Uterus (tissue), 4 donors: ENCODE results near the gene PYGL. TPM values are rescaled to one million over a fixed set of nuclear protein-coding genes. Genes with fewer than 3 reads are reported as not detected.

Experiments used
- DNase-seq, 2 donors: peaks; one replicate each; pipeline ENCODE4 v3.0.0-alpha.2; 2019 to 2020
- H3K27ac ChIP-seq, 2 donors: fragments of 200-600 bp; sonication (generic); 1 replicate in 1 of 2; 2 replicates in 1 of 2; pipeline ENCODE4 v1.5.1; 2016 to 2018
- H3K27me3 ChIP-seq, 2 donors: fragments of 200-600 bp; sonication (generic); one replicate each; pipeline ENCODE4 v1.5.1; 2018 to 2019; ENCODE audit warnings: control low read depth in 1 of 2
- H3K36me3 ChIP-seq, 2 donors: fragments of 200-600 bp; sonication (generic); one replicate each; pipeline ENCODE4 v1.5.1; 2019; ENCODE audit warnings: control low read depth in 1 of 2
- H3K4me1 ChIP-seq, 2 donors: fragments of 200-600 bp; sonication (generic); one replicate each; pipeline ENCODE4 v1.5.1; 2018 to 2019; ENCODE audit warnings: control low read depth in 1 of 2
- H3K4me3 ChIP-seq, 2 donors: fragments of 200-600 bp; sonication (generic); 1 replicate in 1 of 2; 2 replicates in 1 of 2; pipeline ENCODE4 v1.5.1; 2018 to 2019; ENCODE audit warnings: mild to moderate bottlenecking in 1 of 2
- H3K9me3 ChIP-seq, 2 donors: fragments of 200-600 bp; sonication (generic); one replicate each; pipeline ENCODE4 v1.5.1; 2019; ENCODE audit warnings: control low read depth in 1 of 2
- CTCF ChIP-seq, 4 experiments: fragments of 200-600 bp in 2 of 4; fragments of 450-650 bp in 2 of 4; sonication (generic) in 2 of 4; IDR thresholded peaks; one replicate each; pipeline ENCODE4 v1.5.1; 2016 to 2019; ENCODE audit warnings: antibody characterized with exemption in 4 of 4, mild to moderate bottlenecking in 2 of 4, moderate library complexity in 1 of 4
- POLR2A ChIP-seq, 2 donors: fragments of 450-650 bp; IDR thresholded peaks; one replicate each; pipeline ENCODE4 v1.6.1; 2016; ENCODE audit warnings: antibody characterized with exemption in 2 of 2, mild to moderate bottlenecking in 1 of 2, moderate library complexity in 1 of 2
- intact Hi-C: fragments of 100-400 bp; cut with DNase I; formaldehyde crosslinking; loops from one replicate; pipeline ENCODE4 v1.15.1; 2023; ENCODE audit warnings: low total_unique reads
- total RNA-seq, 4 donors: library from RNA; depleted of rRNA in 3 of 4; stranded (reverse); fragments of >200 nt in 3 of 4; gene quantifications; one replicate each; pipeline versions ENCODE4 v1.1.0 to v1.2.4, GENCODE V29; 2014 to 2023
- donor health status: DM: yes; HTN: yes; CAD: no.

Gene PYGL
- total RNA-seq, 4 donors from 2014 or later: 15.4 to 62.4 (median 35.2) TPM

- no peaks in the 10 kb centered on the region for H3K27me3 ChIP-seq
- H3K9me3 ChIP-seq: no peaks in the 10 kb centered on the region
- intact Hi-C loops: no loop called here
- peaks cover 0 to 4% of the 10 kb centered on the region in 2 donors for H3K4me1 ChIP-seq
- DNase-seq: no peak
- no peaks in the 10 kb centered on the region for H3K36me3 ChIP-seq
- H3K4me3 ChIP-seq: no peak overlapping the region
- no peak overlapping the region for H3K27ac ChIP-seq
- TF ChIP-seq POLR2A (IDR thresholded peaks at IDR 0.05) (no peak), CTCF (IDR thresholded peaks at IDR 0.05) (no peak)
Measured at GRCh38 chr14:50855558-50855957, 88.7 kb downstream of the PYGL start.

Other genes starting within 250 kb of the PYGL start
- 10 to 100 TPM in 3 of 4 donors, 1 to 10 TPM in 1; 8.8 to 45.6 (median 34.2) TPM for gene NIN, start 113.3 kb downstream of the PYGL start, total RNA-seq
- not detected for gene ABHD12B, start 72.4 kb downstream of the PYGL start, total RNA-seq
- 1 to 10 TPM; 2.4 to 7.6 (median 3.4) TPM for gene TRIM9, start 150.6 kb upstream of the PYGL start, total RNA-seq